ENCODE data around the gene CFL2.

DNA sequence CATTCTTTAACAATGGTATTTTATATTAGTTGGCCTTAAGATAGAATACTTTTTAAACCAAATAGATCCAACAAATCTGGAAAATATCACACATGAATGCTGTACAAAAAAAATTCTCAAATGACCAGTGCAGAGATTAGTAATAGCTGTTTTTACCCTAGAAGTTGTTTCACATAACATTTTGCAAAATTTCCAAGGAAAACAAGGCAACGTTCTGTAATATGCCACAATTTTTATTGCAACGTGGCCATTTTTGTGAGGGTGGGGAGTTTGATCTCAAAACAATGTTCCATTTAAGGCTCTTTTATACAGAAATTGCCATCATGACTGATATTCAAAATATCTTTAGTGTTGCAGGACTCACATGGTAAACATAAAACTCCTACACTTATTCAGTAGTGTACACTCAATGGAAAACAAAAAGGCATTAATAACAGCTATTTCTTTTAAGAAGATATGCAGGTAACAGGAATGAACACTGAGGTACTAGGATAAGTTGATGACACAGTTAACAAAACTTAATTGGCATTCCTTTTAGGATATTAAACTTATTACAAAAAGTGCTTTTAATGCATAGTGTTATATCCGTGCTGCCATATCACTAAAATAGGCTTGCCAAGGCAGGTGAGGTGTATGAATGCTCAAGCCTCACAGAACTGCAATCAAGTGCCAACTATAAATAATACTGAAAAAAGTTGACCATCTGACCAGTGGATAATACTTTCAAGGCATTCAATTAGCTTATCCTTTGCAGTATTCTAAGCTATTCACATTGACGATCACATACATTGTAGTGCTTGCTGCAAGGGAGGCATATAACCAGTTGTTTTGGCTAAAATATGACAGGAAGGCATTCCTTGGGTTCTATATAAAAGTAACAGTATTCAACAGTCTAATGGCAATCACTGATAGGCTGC is 2.3 kb downstream of the CFL2 start:
- TF ChIP-seq, protein P1, sequence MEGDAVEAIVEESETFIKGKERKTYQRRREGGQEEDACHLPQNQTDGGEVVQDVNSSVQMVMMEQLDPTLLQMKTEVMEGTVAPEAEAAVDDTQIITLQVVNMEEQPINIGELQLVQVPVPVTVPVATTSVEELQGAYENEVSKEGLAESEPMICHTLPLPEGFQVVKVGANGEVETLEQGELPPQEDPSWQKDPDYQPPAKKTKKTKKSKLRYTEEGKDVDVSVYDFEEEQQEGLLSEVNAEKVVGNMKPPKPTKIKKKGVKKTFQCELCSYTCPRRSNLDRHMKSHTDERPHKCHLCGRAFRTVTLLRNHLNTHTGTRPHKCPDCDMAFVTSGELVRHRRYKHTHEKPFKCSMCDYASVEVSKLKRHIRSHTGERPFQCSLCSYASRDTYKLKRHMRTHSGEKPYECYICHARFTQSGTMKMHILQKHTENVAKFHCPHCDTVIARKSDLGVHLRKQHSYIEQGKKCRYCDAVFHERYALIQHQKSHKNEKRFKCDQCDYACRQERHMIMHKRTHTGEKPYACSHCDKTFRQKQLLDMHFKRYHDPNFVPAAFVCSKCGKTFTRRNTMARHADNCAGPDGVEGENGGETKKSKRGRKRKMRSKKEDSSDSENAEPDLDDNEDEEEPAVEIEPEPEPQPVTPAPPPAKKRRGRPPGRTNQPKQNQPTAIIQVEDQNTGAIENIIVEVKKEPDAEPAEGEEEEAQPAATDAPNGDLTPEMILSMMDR (IDR thresholded peaks at IDR 0.05; ENCODE audit: low read depth, low read length) = no peak
- TF ChIP-seq EZH2phosphoT487 (IDR thresholded peaks at IDR 0.05; ENCODE audit: low read depth) = no peak

Data from OCI-LY3 (cell line).